ENCODE results near the gene PDIA2.
"Not testable (repeated sequence)": the region's sequence is repeated elsewhere in the genome, so short reads cannot be mapped to it uniquely, and the experiment has no call there.

The PDIA2 gene

DNA sequence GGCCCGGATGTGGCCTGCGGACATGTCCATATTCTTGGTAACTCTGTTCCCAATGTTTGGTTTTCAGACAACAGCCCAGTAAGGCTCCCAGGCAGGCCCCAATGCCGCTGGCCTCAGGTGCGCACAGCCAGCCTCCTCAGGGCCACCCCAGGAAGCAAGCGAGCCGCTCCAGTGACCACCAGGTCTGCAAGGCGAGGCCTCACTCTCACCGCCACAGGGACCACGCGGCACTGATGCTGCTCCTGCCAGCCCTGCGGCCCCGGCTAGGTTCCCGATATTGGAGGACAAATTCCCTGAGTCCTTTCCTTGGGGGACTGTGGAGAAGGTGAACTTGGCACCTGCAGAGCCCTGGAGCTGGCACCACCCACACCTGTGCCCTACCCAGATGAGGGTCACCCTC, 19.0 kb downstream of the PDIA2 start:
- no peak for DNase-seq

DNA sequence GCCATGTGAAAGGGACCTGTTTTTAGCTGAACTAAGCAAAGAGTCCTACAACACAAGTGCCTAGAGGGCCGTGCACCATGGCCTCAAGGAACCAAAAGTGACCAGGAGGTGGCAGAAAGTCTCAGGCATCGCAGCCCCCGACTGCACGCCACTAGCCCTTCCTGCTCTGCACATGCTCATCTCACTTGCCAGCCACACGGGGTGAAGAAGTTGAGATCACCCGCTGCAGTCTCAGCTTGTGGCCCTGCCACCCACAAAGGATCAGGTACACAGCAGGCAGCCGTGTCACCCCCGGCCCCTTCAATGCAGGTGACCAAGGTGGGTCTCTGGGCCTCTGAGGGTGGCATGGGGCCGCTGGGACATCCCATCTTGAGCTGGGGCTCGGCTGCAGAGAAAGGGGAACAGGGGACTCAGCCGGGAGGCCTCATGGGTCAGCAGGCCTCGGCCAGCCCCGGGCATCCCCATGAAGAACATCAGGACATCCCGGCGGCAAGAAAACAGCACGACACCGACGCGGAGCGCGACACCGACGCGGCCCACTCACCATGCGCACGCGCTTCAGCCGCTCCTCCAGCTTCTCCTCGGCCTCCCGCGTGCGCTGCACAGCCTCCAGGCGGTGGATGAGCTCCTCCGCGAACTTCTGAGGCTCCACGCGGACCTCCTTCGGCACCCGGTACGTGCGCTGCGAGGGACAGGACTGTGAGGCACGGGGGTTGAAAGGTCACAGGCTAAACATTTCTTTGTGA, 21.0 kb downstream of the PDIA2 start:
- peak in 1 of 2 experiments; percentile 4 for DNase-seq

DNA sequence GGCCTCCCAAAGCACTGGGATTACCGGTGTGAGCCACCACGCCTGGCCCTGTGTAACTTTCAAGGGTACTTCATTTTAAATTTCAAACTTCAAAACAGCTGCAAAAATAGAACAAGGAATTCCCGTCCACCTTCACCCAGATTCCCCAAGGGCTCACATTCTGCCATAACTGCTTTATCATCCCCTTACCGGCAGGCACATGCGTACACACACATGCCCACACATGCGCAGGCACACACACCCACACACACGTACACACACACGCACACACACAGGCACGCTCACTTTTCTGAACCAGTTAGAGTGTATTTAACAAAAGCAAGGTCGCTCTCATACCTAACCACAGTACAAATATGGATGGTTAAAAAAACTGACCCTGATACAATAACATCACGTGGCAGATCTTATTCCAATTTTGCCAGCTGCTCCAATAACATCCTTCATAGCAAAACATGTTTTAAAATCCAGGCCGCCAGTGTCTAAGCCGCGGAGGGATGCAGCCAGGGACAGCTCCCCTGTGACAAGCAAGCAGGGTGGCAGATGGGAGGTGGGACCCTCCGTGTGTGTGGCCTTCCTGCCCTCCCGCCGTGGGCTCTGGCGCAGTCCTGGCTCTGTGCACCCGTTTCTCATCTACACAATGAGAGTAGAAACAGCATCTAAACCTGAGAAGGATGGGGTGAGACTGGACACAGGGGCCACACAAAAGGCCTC, 23.1 kb downstream of the PDIA2 start:
- DNase-seq = no peak

DNA sequence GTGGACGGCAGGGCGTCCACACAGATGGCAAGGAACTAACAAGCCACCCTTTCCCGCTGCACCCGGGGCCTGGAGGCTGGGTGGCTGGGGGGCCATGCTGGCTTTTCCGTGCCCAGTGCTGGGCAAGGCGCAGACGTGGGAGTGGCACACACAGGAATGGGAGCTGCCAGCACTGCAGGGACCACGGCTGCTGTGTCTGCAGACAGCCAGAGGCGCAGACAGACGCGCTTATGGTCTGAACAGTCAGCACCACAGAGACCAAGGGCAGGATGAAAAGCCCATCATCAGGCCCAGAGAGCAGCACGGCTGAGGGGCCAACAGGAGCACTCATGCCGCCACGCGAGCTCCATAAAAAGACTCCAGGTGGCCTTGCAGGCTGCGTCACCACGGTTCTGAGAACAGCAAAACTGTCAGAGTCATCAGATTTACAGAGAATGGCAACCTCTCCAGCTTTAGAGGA, 24.0 kb downstream of the PDIA2 start:
- no peak for DNase-seq

DNA sequence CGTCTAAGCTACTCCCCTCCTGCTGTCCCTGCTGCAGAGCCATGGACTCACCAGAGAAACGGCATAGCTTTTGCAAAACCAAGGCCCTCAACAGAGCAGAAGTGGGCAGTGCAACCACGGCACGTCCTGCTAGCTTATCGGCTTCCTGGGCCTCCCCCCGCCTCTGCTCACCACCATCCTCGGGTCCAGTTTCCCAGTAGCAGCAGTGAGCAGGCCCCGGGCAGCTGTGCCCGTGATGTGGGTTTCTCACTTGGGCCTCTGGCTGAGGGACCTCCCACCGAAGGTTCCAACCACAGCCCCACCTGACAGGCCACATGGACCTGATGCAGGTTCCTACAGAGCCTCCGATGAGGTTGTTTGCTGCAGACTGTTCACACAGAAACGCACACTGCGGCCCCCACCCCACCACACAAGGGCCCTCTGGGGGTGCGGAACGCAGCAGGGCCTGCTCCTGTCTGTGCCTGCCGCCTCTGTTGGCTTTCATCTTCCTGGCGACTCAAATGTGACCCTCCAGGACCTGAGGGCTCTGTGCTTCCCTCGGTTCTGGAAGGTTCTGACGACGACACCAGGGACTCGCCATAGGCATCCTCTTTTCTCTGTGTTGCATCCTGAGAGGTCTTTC, 24.8 kb downstream of the PDIA2 start:
- no peak for DNase-seq

DNA sequence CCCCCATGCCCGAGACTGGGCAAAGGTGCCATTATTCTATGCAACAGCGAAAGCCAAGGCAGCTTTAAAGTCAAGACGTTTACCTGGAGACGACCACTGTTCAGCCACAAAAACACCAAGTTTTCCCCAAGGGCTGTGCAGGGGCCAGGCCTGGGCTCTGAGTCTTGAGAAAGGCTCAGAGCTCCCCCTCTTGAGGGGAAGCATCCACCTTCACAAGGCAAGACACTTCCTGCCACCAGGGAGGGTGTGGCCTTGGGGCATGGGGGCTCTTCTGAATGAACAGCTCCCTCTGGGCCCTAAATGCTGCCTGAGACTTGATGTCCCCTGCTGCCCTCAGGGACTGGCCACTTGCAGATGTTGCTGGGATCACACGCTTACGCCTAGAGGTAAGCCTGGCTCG, 26.5 kb downstream of the PDIA2 start:
- no peak for DNase-seq

DNA sequence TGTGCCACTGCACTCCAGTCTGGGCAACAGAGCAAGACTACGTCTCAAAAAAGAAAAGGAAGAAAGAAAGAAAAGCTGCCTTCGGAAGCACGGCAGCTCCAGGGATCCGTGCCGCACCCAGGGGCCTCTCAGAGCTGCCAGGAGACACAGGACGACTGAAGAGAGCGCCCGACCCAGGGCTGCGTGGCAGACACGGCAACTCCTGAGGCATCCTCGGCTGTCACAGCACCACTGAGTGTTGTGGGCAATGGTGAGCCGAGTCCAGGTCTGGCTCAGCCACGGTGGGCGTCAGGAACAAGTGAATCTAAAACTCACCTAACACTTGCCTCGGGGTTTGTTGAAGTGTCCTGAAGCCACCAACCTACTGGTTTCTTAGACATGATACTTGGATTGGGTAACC, 28.8 kb downstream of the PDIA2 start:
- DNase-seq = no peak

DNA sequence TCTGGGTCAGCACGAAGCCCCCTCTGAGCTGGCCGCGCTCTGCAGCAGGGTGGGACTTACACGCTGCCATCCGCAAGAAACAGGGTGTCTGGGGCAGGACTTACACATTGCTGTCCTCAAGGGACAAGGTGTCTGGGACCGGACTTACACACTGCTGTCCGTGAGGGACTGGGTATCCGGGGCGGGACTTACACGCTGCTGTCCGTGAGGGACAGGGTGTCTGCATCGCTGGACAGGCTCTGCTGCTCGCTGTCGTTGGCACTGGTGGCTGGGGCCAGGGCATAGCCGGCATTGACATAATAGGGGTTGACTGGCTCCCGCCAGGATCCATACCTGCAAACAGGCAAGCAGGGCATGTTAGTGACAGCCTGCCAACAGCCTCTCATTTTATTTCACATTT, 31.4 kb downstream of the PDIA2 start:
- DNase-seq = no peak

DNA sequence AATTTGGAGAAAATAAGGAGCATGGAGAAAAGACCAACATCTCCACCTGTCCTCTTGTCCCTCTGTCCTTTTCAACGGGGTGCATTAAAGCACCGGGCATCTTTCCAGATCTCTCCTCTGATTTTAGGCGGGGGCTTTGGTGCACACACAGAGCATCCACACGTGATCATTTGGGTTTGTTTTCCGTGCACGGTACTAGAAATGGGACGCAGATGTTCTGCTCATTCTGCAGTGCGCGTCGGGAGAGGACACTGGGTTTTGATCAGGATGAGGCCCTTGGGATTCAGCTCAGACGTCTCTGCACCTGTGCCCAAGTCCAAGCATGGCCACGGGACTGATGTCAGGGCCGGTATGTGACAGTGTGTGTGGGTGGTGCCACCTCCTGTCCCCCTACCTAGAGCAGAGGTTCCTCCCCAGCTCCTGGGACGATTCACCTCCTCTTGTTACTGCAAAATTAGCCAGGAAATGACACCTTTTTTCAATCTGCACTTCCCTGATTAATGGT, 31.9 kb downstream of the PDIA2 start:
- DNase-seq = no peak

DNA sequence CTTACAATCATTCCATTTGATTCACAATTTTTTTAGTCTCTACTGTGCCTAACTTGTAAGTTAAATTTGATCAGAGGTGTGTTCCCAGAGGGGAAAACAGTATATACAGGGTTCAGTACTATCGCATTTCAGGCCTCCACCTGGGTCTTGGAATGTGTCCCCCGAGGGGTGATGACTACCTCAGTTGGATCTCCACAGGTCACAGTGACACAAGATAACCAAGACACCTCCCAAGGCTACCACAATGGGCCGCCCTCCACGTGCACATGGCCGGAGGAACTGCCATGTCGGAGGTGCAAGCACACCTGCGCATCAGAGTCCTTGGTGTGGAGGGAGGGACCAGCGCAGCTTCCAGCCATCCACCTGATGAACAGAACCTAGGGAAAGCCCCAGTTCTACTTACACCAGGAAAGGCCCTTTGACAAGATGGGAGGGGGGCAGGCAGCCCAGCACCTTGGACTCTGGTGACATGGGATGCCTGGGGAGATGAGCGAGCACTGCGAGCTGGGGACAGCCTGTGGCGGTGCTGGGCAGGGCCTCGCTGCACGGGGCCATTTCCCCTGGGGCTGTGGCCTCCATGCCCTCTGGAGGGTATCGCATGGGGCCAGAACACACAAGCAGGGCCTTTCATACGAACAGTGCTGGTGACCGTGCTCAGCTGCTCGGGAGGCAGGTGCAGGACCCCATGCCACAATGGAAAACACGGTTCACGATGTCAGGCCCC, 33.9 kb downstream of the PDIA2 start:
- DNase-seq = no peak

DNA sequence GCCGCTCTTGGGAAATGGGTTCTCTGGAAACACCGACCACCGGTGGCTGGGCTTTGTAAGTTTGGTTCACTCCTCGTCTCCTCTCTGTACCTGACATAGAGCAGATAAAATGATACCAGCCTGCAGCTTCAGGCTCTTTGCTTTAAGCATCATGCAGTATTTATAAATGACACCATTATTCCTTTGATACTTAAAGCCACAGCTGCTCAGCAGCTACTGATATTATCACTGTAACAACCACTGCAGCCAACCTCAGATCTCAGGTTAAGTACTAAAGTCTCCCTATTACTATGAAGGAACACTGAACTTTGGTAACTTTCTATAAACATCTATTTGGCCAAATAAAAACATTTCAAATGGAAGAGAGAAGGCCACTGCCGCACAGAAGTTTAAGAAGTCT, 34.6 kb downstream of the PDIA2 start:
- no peak for DNase-seq

DNA sequence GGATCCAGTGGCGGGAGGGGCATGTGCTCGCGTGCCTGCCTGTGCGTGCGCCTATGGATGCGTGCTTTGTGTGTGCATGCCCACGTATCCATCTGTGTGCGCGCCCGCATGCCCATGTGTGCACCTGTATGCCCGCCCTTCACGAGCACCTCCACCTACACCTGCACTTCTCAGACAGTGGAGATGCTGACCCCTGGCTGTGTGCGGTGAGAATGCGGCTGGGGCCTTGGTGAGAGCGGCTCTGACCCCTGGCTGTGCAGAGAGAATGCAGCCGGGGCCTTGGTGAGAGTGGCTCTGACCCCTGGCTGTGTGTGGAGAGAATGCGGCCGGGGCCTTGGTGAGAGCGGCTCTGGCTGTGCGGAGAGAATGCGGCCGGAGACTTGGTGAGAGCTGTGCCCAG, 35.7 kb downstream of the PDIA2 start:
- no peak for DNase-seq

DNA sequence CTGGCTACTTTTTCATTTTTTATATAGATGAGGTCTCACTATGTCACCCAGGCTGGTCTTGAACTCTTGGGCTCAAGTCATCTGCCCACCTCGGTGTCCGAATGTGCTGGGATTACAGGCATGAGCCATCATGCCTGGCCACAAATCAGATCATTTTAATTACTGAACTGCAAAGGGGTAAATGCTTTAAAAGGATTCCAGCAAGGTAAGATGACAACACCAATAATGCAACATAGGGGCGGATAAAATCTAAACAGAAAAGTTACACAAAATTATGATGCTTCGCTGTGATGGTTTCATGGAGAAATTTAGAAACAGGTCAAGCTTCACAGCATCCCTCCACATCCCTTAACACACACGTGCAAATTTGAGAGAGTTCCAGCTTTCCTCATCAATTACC, 37.2 kb downstream of the PDIA2 start:
- no peak for DNase-seq

DNA sequence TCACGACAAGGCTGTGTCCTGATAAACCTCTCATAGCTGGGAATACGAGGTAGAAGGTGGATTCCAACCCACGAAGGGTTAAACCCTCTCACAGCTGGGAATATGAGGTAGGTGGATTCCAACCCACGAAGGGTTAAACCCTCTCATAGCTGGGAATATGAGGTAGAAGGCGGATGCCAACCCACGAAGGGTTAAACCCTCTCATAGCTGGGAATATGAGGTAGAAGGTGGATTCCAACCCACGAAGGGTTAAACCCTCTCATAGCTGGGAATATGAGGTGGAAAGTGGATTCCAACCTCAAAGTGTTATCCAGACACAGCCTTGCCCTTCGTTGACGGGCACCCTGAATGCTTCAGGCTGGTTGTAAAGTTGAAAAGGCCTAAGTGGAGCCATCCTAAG, 38.6 kb downstream of the PDIA2 start:
- DNase-seq = no peak

DNA sequence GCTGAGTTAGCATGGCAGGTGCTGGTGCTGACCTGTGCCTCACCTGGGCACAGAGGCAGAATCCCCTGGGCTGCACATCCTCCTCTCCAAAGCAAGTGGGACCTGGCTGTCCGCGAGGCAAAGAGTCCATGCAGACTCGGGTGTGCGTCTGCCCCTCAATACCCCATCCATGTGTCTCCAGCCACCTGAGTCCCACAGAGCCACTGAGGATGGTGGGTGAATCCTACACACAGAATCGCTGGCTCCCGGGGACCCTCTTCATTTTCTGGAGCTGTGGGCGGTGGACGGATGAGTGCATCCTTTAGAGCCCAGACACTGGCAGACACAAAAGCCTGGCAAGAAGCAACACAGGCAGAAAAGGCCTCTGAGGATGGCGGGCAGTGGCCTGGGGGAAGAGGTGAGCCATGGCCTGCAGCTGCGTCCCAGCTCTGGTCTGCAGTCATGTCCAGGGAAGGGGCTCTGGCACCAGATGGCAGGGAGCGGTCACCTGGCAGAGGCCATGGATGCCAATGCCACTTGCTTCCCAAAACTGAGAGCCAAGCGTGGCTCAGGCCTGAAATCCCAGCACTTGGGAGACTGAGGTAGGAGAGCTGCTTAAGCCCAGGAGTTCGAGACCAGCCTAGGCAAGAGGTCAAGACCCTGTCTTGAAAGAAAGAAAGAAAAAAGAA, 39.6 kb downstream of the PDIA2 start:
- DNase-seq = no peak

DNA sequence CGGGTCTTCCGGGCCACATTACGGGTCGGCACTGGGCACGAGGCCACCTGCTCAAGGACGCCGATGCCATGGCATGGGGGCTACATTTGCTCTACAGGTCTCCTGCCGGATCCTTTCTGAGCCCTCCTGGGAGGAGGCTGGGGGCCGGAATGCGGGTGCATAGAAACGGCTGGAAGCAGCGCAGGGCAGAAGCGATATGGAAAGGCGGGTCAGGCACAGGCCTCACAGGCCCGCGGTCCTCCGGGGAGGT, 41.2 kb downstream of the PDIA2 start:
- no peak for DNase-seq

DNA sequence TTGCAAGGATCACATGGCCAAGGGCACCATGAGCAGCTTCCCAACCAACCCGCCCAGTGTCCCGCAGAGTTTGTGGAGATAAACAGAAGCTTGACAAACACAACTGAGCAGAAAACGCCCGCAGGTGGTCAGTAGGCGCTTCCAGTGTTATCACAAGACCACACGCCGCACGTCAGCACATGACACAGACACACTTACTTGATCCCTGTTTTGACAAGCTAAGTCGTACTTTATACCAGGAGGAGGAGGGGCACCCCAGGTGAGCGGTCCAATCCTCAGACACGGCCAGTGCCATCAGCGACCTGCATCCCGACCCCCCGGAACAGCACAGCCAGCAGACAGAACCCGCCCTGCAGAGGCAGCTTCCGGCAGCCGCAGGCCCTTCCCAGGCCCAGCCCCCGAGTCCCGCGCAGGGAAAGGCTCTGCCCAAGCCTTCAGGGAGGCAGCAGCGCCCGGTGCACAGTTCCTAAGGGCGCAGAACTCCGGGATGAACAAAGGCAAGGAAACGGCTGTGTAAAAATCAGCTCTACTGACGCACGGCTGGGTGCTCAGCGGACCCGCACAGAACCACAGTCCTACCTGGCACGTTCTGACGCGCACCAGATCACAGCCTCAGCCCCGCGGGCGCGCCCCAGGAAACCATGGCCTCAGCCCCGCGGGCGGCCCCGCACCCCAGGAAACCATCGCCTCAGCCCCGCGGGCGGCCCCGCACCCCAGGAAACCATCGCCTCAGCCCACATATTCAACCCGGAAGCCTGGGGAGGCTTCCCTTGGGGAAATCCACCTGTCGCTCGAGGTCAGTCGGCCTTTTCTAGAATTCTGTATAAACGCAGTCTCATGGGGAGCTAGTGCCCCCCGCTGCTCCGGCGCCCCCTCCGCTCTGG, 41.7 kb downstream of the PDIA2 start:
- DNase-seq = no peak

DNA sequence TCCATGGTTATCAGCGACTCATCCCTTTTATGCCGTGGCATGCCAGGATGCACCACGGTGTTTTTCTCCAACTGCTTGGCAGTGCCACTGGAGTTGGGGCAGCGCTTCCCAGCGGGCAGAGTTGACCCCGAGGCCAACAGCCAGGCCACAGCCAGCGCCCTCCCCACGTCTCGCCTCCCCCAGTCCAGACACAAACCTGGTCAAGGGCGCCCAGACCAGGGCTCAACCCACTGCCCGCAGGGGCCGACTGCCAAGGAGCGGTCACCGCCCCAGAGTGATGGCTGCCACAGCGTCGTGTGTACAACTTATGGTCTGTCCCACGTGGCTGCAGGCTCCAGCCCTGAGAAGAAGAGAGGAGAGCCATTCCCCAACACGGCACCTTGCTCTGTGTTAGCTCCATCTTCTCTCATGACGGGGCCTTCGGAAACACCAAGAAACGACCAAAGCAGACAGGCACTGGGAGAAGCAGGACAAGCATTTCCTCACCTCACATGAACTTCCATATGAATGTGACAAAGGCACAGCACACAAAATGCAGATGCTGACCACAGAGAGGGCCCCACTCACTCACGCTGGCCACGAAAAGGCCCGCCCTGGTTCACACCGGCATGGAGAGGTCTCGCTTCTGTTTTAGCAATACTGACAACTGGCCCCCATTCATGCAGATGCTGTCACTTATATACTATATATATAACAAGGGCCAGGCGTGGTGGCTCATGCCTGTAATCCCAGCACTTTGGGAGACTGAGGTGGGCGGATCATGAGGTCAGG, 42.6 kb downstream of the PDIA2 start:
- no peak for DNase-seq

DNA sequence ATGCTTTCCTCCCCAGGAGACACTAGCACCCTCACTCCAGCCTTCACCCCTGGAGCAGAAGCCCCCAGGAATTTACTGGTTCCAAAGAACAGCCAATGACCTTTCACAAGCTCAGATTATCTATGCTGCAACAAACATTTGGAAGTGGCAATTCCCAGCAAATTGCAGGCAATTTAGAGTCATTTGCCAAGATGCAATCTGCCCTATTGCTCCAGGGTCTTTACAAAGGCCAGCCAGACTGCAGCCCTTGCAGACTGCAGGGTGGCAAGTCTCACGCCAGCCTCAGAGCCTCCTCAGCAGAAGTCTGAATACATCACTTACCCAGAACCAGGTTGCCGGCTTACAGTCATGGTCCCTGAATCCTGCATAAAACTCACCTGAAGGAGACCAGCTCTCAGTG, 47.8 kb downstream of the PDIA2 start:
- DNase-seq = no peak

DNA sequence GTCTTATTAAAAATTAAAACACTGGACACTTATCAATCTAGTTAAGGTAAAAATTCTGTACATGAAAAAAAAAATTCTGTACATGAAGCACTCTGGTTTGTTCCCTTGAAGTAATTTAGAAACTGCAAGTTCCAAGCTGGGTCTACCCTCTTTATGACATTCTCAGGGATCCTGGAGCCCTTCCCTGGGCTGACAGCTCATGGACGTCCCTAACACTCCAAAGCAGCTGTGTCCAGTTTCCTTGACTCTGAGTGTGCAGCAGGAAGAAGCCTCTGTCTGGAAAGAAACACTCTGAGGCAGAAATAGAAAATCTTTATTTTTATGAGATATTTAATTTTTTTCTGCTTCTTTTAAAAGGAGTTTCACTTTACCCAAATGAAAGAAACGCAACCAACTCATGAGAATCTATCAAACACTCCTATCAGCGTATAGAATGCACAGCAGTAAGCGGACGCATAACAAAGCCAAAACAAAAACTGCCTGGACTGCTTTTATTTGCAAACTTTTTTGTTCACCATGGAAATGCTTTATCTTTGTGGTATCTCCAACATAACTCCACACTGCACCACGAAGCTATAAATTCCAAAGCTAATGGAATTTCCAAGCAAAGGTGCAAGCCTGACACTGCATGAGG, 48.3 kb downstream of the PDIA2 start:
- not testable (repeated sequence) for DNase-seq
